ENCODE results near the gene LCMT1. TPM values are rescaled to one million over a fixed set of nuclear protein-coding genes. Genes with fewer than 3 reads are reported as not detected.

LCMT1 gene
- polyA plus RNA-seq, 2 of the 4 experiments (the other 2 are of a cell fraction) = 36.4 to 47.6 TPM

DNA sequence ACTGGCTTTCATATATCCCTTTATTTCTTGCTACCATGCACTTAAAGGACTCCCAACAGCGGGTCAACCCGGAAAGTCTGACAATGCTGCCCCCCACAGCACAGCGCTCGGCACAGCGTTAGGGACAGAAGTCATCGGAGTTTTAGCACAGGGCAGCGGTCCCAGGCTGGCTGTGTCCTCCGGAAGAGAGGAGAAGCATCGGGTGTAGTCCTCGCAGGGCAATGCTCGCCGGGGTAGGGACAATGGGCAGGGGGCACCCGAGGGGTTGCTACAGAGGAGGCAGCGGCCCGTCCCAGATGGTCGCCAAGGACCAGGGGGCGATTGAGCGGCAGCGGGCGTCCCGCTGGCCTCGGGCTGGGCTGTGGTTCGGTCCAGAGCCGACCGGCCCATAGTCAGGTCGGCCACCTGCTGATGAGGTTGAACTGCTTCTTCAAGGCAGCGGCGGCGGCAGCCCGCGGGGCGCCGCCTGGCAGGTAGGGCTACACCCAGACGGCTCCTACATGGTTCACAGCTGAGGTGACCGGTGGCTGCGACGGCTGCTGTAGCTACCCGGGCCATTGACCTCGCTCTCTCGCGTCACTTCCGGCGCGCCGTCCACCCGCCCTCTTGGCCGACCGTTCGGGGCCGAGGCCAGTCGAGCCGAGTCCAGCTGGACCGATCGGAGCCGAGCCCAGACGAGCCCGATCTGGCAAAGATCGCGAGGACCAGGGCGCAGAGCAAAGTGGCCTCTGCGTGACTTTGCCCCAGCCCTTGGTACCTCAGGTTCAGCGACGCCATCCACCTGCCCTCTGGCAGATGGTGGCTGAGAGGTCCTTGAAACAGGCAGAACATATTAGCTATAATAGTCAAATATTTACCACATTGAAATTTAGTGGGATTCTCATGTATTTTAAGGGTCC lies 4.7 kb upstream of the LCMT1 start (continued):
- TF ChIP-seq, protein P1, sequence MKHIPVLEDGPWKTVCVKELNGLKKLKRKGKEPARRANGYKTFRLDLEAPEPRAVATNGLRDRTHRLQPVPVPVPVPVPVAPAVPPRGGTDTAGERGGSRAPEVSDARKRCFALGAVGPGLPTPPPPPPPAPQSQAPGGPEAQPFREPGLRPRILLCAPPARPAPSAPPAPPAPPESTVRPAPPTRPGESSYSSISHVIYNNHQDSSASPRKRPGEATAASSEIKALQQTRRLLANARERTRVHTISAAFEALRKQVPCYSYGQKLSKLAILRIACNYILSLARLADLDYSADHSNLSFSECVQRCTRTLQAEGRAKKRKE (CRISPR knock-in tag; IDR thresholded peaks at IDR 0.05; ENCODE audit: low read depth) = 0 out of 2 replicates have a peak, but pooled peaks have one; percentile 34
- TF ChIP-seq, protein P2, sequence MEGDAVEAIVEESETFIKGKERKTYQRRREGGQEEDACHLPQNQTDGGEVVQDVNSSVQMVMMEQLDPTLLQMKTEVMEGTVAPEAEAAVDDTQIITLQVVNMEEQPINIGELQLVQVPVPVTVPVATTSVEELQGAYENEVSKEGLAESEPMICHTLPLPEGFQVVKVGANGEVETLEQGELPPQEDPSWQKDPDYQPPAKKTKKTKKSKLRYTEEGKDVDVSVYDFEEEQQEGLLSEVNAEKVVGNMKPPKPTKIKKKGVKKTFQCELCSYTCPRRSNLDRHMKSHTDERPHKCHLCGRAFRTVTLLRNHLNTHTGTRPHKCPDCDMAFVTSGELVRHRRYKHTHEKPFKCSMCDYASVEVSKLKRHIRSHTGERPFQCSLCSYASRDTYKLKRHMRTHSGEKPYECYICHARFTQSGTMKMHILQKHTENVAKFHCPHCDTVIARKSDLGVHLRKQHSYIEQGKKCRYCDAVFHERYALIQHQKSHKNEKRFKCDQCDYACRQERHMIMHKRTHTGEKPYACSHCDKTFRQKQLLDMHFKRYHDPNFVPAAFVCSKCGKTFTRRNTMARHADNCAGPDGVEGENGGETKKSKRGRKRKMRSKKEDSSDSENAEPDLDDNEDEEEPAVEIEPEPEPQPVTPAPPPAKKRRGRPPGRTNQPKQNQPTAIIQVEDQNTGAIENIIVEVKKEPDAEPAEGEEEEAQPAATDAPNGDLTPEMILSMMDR (IDR thresholded peaks at IDR 0.05) = no peak; the same call in 2 of the 3 replicates
- TF ChIP-seq EP300 (IDR thresholded peaks at IDR 0.05) (no peak), BHLHE40 (IDR thresholded peaks at IDR 0.05; ENCODE audit: low read depth, low read length) (no peak)

DNA sequence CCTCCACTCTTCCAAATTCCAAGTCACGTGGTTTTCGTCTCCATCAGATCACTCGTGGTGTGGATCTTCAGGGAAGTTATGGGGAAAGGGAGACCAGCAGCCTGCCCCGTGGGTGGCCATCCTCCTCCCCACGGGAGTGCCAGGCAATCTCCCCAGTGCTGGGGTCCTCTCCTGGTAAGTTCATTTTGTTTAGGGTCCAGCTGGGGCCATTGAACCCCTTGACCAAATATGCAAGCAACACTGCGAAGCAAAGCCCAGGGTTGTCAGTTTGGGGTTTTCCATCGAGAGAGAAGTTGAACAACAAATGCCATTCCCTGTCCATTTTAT lies 4.1 kb upstream of the LCMT1 start:
- Histone ChIP-seq H3K9me3 (no peaks in the 10 kb centered on the region), H3K27ac (peak overlapping the region; percentile 71 to 93), H3K4me1 (peaks cover 24% of the 10 kb centered on the region), H3K4me3 (peak overlapping the region; percentile 59), H3K4me2 (peak overlapping the region; percentile 85)
- DNase-seq (ENCODE audit: low read depth in 1 of 2, low spot score in 1 of 2) = no peak
- CTCF ChIA-PET = interaction anchor here (1.6 kb wide), 1 partner anchor 22 kb away, joined by 3 read pairs; no protein-coding TSS in a partner anchor
- TF ChIP-seq BHLHE40 (IDR thresholded peaks at IDR 0.05; ENCODE audit: low read depth, low read length) = no peak
- TF ChIP-seq USF2 (IDR thresholded peaks at IDR 0.05) = 0 out of 2 replicates have a peak, but pooled peaks have one; percentile 51
- no peak for TF ChIP-seq MAFK (IDR thresholded peaks at IDR 0.05; ENCODE audit: partially characterized antibody)
- TF ChIP-seq POLR2A (IDR thresholded peaks at IDR 0.05; ENCODE audit: low read length) = no peak
- ATAC-seq = no peak
- WGBS (ENCODE audit: missing lambda C conversion rate) = 66% methylated on average over 7 of the region's 7 CpGs
- no peak for FAIRE-seq
- POLR2A ChIA-PET = interaction anchor here (0.6 to 1.3 kb wide), 6 partner anchors 17 to 273 kb away, joined by 3 to 7 read pairs (median 5); partner anchors contain the start of gene ARHGAP17

- CTCF ChIA-PET = interaction anchor here (1.2 to 1.6 kb wide), 3 partner anchors 21 to 117 kb away, joined by 3 read pairs; no protein-coding TSS in a partner anchor
- TF ChIP-seq MAX (IDR thresholded peaks at IDR 0.05) = peak; percentile 26; the same call in 1 of the 2 replicates
- TF ChIP-seq CHD2 (IDR thresholded peaks at IDR 0.05; ENCODE audit: low read length, partially characterized antibody) = no peak
- TF ChIP-seq RAD21 (conservative IDR thresholded peaks at IDR 0.05 in 1 of 2, IDR thresholded peaks at IDR 0.05 in 1 of 2) = peak in 1 of 2 experiments; percentile 35; a peak in 2 of 5 replicates
- DNase-seq (ENCODE audit: low read depth in 1 of 2, low spot score in 1 of 2) (peak in 1 of 2 experiments; percentile 52), ATAC-seq (no peak), FAIRE-seq (no peak)
- Histone ChIP-seq H3K4me1 (peaks cover 26% of the 10 kb centered on the region), H3K4me3 (no peak overlapping the region), H3K4me2 (no peak overlapping the region), H3K9me3 (no peaks in the 10 kb centered on the region), H3K27ac (no peak overlapping the region)
- 82% methylated on average over 3 of the region's 3 CpGs for WGBS (ENCODE audit: missing lambda C conversion rate)
- POLR2A ChIA-PET = interaction anchor here (0.7 to 1.2 kb wide), 2 partner anchors 19 to 93 kb away, joined by 4 to 5 read pairs; partner anchors contain the start of gene ARHGAP17
Measured at GRCh38 chr16:25108054-25108453, 3.5 kb upstream of the LCMT1 start.

GRCh38 chr16:25109643-25110042 lies 1.9 kb upstream of the LCMT1 start:
- FAIRE-seq = no peak
- no peak overlapping the region for H3K4me3 ChIP-seq
- ChIA-PET CTCF (interaction anchor here (1.2 to 2.5 kb wide), 6 partner anchors 10 to 275 kb away, joined by 3 to 8 read pairs (median 4); no protein-coding TSS in a partner anchor), POLR2A (interaction anchor here (0.8 to 1.7 kb wide), 3 partner anchors 42 to 61 kb away, joined by 3 to 6 read pairs (median 5); no protein-coding TSS in a partner anchor)
- whole genome bisulfite sequencing (ENCODE audit: missing lambda C conversion rate) = 8% methylated on average over 4 of the region's 4 CpGs
- peak in 1 of 2 experiments; percentile 9; a peak in 3 of 6 replicates for ATAC-seq
- peaks cover 26% of the 10 kb centered on the region for H3K4me1 ChIP-seq
- peak overlapping the region; percentile 81 for H3K4me2 ChIP-seq
- TF ChIP-seq USF2 (IDR thresholded peaks at IDR 0.05) = no peak
- TF ChIP-seq FOSL2 (IDR thresholded peaks at IDR 0.05) = no peak
- peak; percentile 50 for TF ChIP-seq FOSL2 (CRISPR knock-in tag; IDR thresholded peaks at IDR 0.05)
- peak; percentile 40 to 69; a peak in 3 of 4 replicates for TF ChIP-seq CEBPB (IDR thresholded peaks at IDR 0.05)
- H3K27ac ChIP-seq = peak overlapping the region in 1 of 2 experiments; percentile 42; a peak in 3 of 6 replicates
- H3K9me3 ChIP-seq = no peaks in the 10 kb centered on the region
- DNase-seq (ENCODE audit: low read depth in 1 of 2, low spot score in 1 of 2) = peak; percentile 78 to 91
